Liver (tissue), 9 donors: Measurements from ENCODE around the gene COG2. TPM values are rescaled to one million over a fixed set of nuclear protein-coding genes. Genes with fewer than 3 reads are reported as not detected.

Source experiments
- DNase-seq: peaks from one replicate; pipeline ENCODE4 v3.0.0-alpha.2; 2017; ENCODE audit warnings: low spot score
- H3K27ac ChIP-seq, 2 donors: one replicate each; pipeline ENCODE4 v1.7.0; 2013; ENCODE audit warnings: inconsistent platforms in 2 of 2, low read length in 2 of 2, control low read depth in 1 of 2, low read depth in 1 of 2, mild to moderate bottlenecking in 1 of 2
- H3K27me3 ChIP-seq, 4 donors: one replicate each; pipeline versions ENCODE4 v1.6.1 to v1.7.0; 2013; ENCODE audit warnings: low read length in 3 of 4, inconsistent platforms in 1 of 4, mild to moderate bottlenecking in 1 of 4, moderate library complexity in 1 of 4; ENCODE audit not compliant: control insufficient read depth in 4 of 4, insufficient read depth in 4 of 4
- H3K36me3 ChIP-seq, 4 donors: one replicate each; pipeline versions ENCODE4 v1.6.1 to v1.7.0; 2013; ENCODE audit warnings: low read length in 3 of 4, mild to moderate bottlenecking in 3 of 4, low read depth in 1 of 4, moderate library complexity in 1 of 4; ENCODE audit not compliant: control insufficient read depth in 4 of 4, insufficient read depth in 3 of 4
- H3K4me1 ChIP-seq, 4 donors: one replicate each; pipeline versions ENCODE4 v1.6.1 to v1.7.0; 2013; ENCODE audit warnings: low read length in 3 of 4, mild to moderate bottlenecking in 3 of 4, moderate library complexity in 1 of 4; ENCODE audit not compliant: control insufficient read depth in 4 of 4, insufficient read depth in 4 of 4
- H3K4me3 ChIP-seq, 3 donors: one replicate each; pipeline versions ENCODE4 v1.6.1 to v1.7.0; 2013; ENCODE audit warnings: low read length in 3 of 3, control low read depth in 1 of 3, low read depth in 1 of 3, mild to moderate bottlenecking in 1 of 3
- H3K9ac ChIP-seq, 2 donors: one replicate each; pipeline ENCODE4 v1.7.0; 2013; ENCODE audit warnings: low read length in 2 of 2, mild to moderate bottlenecking in 2 of 2, moderate library complexity in 2 of 2, control low read depth in 1 of 2, low read depth in 1 of 2
- H3K9me3 ChIP-seq, 4 donors: one replicate each; pipeline versions ENCODE4 v1.6.1 to v1.7.0; 2013; ENCODE audit warnings: low read length in 3 of 4; ENCODE audit not compliant: control insufficient read depth in 4 of 4
- EGR1 ChIP-seq, 2 donors: IDR thresholded peaks; 2 replicates each; pipeline ENCODE4 v1.6.1; 2016 to 2018; ENCODE audit warnings: antibody characterized with exemption in 2 of 2, low read depth in 2 of 2
- FOXA1 ChIP-seq: IDR thresholded peaks from 2 replicates; pipeline ENCODE4 v1.6.1; 2016; ENCODE audit warnings: antibody characterized with exemption
- FOXA2 ChIP-seq: IDR thresholded peaks from 2 replicates; pipeline ENCODE4 v1.6.1; 2016; ENCODE audit warnings: antibody characterized with exemption
- GABPA ChIP-seq, 2 donors: IDR thresholded peaks in 1 of 2; conservative IDR thresholded peaks in 1 of 2; 2 replicates each; pipeline ENCODE4 v1.6.1; 2016; ENCODE audit warnings: antibody characterized with exemption in 2 of 2, mild to moderate bottlenecking in 1 of 2, moderate library complexity in 1 of 2
- HNF4A ChIP-seq, 2 donors: conservative IDR thresholded peaks; 2 replicates each; pipeline ENCODE4 v1.6.1; 2016; ENCODE audit warnings: antibody characterized with exemption in 2 of 2, mild to moderate bottlenecking in 2 of 2
- HNF4G ChIP-seq: IDR thresholded peaks from 2 replicates; pipeline ENCODE4 v1.6.1; 2016; ENCODE audit warnings: antibody characterized with exemption
- JUND ChIP-seq, 2 donors: IDR thresholded peaks; 2 replicates each; pipeline ENCODE4 v1.6.1; 2016; ENCODE audit warnings: antibody characterized with exemption in 2 of 2
- NR2F2 ChIP-seq: IDR thresholded peaks from 2 replicates; pipeline ENCODE4 v1.6.1; 2016; ENCODE audit warnings: antibody characterized with exemption
- RAD21 ChIP-seq, 2 donors: IDR thresholded peaks; 2 replicates each; pipeline ENCODE4 v1.6.1; 2016; ENCODE audit warnings: antibody characterized with exemption in 2 of 2, mild to moderate bottlenecking in 2 of 2
- RXRA ChIP-seq, 2 donors: IDR thresholded peaks; 2 replicates each; pipeline ENCODE4 v1.6.1; 2017 to 2018; ENCODE audit warnings: antibody characterized with exemption in 2 of 2, mild to moderate bottlenecking in 1 of 2
- SP1 ChIP-seq: IDR thresholded peaks from 2 replicates; pipeline ENCODE4 v1.6.1; 2018; ENCODE audit warnings: antibody characterized with exemption, mild to moderate bottlenecking
- TAF1 ChIP-seq: conservative IDR thresholded peaks from 2 replicates; pipeline ENCODE4 v1.6.1; 2016; ENCODE audit warnings: antibody characterized with exemption, mild to moderate bottlenecking
- YY1 ChIP-seq: IDR thresholded peaks from 2 replicates; pipeline ENCODE4 v1.6.1; 2016; ENCODE audit warnings: antibody characterized with exemption, mild to moderate bottlenecking
- WGBS: extraction: QIAGEN DNeasy Blood & Tissue Kit; methylation state at CpG from one replicate; pipeline ENCODE4 v1.1.7; 2013; 5-methylcytosine and 5-hydroxymethylcytosine counted together
- polyA plus RNA-seq, 2 donors: library from polyadenylated mRNA; stranded (reverse) in 1 of 2; unstranded in 1 of 2; fragments of 200-250 nt in 1 of 2; fragments of >200 nt in 1 of 2; fragmentation: Nextera tagmentation in 1 of 2; extraction: Ambion mirVana in 1 of 2; gene quantifications; one replicate each; pipeline versions ENCODE4 v1.2.1 to v1.2.3, GENCODE V29; 2013 to 2015
- total RNA-seq, 2 donors: library from RNA; depleted of rRNA; stranded (reverse); fragments of >200 nt; gene quantifications; one replicate each; pipeline ENCODE4 v1.2.3, GENCODE V29; 2014
- TF ChIP-seq, protein P1 (sequence below): fragments of 150-350 bp; IDR thresholded peaks from 2 replicates; pipeline ENCODE4 v1.5.1; 2017; ENCODE audit warnings: improper control_type of control experiment, low read depth, low read length; ENCODE audit not compliant: missing input control
- TF ChIP-seq, protein P2 (sequence below): IDR thresholded peaks from 2 replicates; pipeline ENCODE4 v1.6.1; 2016; ENCODE audit warnings: antibody characterized with exemption
- TF ChIP-seq, protein P3 (sequence below): IDR thresholded peaks from 2 replicates; pipeline ENCODE4 v1.6.1; 2016; ENCODE audit warnings: antibody characterized with exemption
- TF ChIP-seq, protein P4 (sequence below): IDR thresholded peaks from 2 replicates; pipeline ENCODE4 v1.6.1; 2016; ENCODE audit warnings: antibody characterized with exemption
- TF ChIP-seq, protein P5 (sequence below): IDR thresholded peaks from 2 replicates; pipeline ENCODE4 v1.6.1; 2016; ENCODE audit warnings: antibody characterized with exemption, mild to moderate bottlenecking
- donor health status: healthy.
- donor health status: healthy.
- donor health status: healthy.
- donor health status: healthy.
- donor health status: healthy.

Gene COG2
- total and polyA plus RNA-seq, 4 donors: 6.4 to 16.1 (median 14.3) TPM

DNA sequence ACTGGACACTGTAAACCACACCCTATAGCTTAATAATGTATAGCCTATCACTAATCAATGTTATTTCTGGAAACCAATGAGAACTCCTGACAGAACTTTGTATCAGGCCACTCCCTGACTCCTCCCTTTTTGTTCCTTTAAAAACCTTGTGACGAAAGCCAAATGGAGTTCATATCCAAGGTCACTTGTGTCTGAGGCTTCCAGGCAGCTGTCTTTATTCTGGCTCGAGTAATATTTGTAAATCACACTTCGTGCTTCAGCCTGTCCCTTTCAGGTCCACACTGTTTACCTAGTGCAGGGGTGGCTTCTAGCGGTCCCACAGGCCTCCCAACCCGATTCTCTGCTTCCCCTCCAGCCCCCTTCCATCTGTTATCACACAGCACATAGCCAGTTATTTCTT, 88.7 kb downstream of the COG2 start:
- no peak for DNase-seq
- H3K27ac ChIP-seq: peak overlapping the region; percentile 46 to 50
- H3K27me3 ChIP-seq: no peaks in the 10 kb centered on the region
- H3K36me3 ChIP-seq: no peaks in the 10 kb centered on the region
- H3K9me3 ChIP-seq: no peaks in the 10 kb centered on the region
- no peak overlapping the region for H3K4me3 ChIP-seq
- peak overlapping the region in 1 of 2 donors; percentile 60 for H3K9ac ChIP-seq
- 20% methylated on average over 5 of the region's 5 CpGs for WGBS
- TF ChIP-seq FOXA1 (peak; percentile 84), FOXA2 (peak; percentile 87), EGR1 (IDR thresholded peaks at IDR 0.05; ENCODE audit: low read depth in 2 of 2) (peak in 1 of 2 donors; percentile 5), RXRA (IDR thresholded peaks at IDR 0.05) (peak; percentile 91 to 94), SP1 (peak; percentile 90), NR2F2 (peak; percentile 74), TAF1 (no peak), RAD21 (IDR thresholded peaks at IDR 0.05) (peak; percentile 41 to 52), HNF4A (conservative IDR thresholded peaks at IDR 0.05) (peak; percentile 83 to 86), GABPA (IDR thresholded peaks at IDR 0.05 in 1 of 2, conservative IDR thresholded peaks at IDR 0.05 in 1 of 2) (no peak), HNF4G (peak; percentile 58), YY1 (peak; percentile 73), JUND (IDR thresholded peaks at IDR 0.05) (peak; percentile 67 to 79)
- TF ChIP-seq, protein P1, sequence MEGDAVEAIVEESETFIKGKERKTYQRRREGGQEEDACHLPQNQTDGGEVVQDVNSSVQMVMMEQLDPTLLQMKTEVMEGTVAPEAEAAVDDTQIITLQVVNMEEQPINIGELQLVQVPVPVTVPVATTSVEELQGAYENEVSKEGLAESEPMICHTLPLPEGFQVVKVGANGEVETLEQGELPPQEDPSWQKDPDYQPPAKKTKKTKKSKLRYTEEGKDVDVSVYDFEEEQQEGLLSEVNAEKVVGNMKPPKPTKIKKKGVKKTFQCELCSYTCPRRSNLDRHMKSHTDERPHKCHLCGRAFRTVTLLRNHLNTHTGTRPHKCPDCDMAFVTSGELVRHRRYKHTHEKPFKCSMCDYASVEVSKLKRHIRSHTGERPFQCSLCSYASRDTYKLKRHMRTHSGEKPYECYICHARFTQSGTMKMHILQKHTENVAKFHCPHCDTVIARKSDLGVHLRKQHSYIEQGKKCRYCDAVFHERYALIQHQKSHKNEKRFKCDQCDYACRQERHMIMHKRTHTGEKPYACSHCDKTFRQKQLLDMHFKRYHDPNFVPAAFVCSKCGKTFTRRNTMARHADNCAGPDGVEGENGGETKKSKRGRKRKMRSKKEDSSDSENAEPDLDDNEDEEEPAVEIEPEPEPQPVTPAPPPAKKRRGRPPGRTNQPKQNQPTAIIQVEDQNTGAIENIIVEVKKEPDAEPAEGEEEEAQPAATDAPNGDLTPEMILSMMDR: no peak
- TF ChIP-seq, protein P2, sequence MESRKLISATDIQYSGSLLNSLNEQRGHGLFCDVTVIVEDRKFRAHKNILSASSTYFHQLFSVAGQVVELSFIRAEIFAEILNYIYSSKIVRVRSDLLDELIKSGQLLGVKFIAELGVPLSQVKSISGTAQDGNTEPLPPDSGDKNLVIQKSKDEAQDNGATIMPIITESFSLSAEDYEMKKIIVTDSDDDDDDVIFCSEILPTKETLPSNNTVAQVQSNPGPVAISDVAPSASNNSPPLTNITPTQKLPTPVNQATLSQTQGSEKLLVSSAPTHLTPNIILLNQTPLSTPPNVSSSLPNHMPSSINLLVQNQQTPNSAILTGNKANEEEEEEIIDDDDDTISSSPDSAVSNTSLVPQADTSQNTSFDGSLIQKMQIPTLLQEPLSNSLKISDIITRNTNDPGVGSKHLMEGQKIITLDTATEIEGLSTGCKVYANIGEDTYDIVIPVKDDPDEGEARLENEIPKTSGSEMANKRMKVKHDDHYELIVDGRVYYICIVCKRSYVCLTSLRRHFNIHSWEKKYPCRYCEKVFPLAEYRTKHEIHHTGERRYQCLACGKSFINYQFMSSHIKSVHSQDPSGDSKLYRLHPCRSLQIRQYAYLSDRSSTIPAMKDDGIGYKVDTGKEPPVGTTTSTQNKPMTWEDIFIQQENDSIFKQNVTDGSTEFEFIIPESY: peak; percentile 66
- TF ChIP-seq, protein P3, sequence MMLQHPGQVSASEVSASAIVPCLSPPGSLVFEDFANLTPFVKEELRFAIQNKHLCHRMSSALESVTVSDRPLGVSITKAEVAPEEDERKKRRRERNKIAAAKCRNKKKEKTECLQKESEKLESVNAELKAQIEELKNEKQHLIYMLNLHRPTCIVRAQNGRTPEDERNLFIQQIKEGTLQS: peak; percentile 37
- TF ChIP-seq, protein P4, sequence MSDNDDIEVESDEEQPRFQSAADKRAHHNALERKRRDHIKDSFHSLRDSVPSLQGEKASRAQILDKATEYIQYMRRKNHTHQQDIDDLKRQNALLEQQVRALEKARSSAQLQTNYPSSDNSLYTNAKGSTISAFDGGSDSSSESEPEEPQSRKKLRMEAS: peak; percentile 64
- TF ChIP-seq, protein P5, sequence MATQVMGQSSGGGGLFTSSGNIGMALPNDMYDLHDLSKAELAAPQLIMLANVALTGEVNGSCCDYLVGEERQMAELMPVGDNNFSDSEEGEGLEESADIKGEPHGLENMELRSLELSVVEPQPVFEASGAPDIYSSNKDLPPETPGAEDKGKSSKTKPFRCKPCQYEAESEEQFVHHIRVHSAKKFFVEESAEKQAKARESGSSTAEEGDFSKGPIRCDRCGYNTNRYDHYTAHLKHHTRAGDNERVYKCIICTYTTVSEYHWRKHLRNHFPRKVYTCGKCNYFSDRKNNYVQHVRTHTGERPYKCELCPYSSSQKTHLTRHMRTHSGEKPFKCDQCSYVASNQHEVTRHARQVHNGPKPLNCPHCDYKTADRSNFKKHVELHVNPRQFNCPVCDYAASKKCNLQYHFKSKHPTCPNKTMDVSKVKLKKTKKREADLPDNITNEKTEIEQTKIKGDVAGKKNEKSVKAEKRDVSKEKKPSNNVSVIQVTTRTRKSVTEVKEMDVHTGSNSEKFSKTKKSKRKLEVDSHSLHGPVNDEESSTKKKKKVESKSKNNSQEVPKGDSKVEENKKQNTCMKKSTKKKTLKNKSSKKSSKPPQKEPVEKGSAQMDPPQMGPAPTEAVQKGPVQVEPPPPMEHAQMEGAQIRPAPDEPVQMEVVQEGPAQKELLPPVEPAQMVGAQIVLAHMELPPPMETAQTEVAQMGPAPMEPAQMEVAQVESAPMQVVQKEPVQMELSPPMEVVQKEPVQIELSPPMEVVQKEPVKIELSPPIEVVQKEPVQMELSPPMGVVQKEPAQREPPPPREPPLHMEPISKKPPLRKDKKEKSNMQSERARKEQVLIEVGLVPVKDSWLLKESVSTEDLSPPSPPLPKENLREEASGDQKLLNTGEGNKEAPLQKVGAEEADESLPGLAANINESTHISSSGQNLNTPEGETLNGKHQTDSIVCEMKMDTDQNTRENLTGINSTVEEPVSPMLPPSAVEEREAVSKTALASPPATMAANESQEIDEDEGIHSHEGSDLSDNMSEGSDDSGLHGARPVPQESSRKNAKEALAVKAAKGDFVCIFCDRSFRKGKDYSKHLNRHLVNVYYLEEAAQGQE: peak; percentile 62
- H3K4me1 ChIP-seq: peaks cover 14 to 53% (median 47%) of the 10 kb centered on the region in 4 donors
